ENCODE data around the gene SMAD4. TPM values are rescaled to one million over a fixed set of nuclear protein-coding genes. Genes with fewer than 3 reads are reported as not detected.
"Not testable (repeated sequence)": the region's sequence is repeated elsewhere in the genome, so short reads cannot be mapped to it uniquely, and the experiment has no call there.

The SMAD4 gene
- 100 to 1,000 TPM; 155 to 193 (median 157) TPM for polyA plus RNA-seq (ENCODE audit: insufficient read length in 3 of 3)
- long read RNA-seq, donor 1, full-length matches to known transcripts = 9 of 131 reads
- long read RNA-seq, donor 1, partial matches to known transcripts = 122 of 131 reads
- long read RNA-seq, donor 1, other reads (novel, unspliced or antisense) = 0 of 131 reads
- long read RNA-seq, donor 2, full-length matches to known transcripts = 13 of 26 reads
- long read RNA-seq, donor 2, partial matches to known transcripts = 13 of 26 reads
- long read RNA-seq, donor 2, other reads (novel, unspliced or antisense) = 0 of 26 reads
- long read RNA-seq, donor 3, full-length matches to known transcripts = 17 of 39 reads
- long read RNA-seq, donor 3, partial matches to known transcripts = 22 of 39 reads
- long read RNA-seq, donor 3, other reads (novel, unspliced or antisense) = 0 of 39 reads
- long read RNA-seq, donor 4, full-length matches to known transcripts = 13 of 94 reads
- long read RNA-seq, donor 4, partial matches to known transcripts = 81 of 94 reads
- long read RNA-seq, donor 4, other reads (novel, unspliced or antisense) = 0 of 94 reads
- long read RNA-seq, donor 5 = 0 reads
- long read RNA-seq, donor 6, full-length matches to known transcripts = 6 of 16 reads
- long read RNA-seq, donor 6, partial matches to known transcripts = 10 of 16 reads
- long read RNA-seq, donor 6, other reads (novel, unspliced or antisense) = 0 of 16 reads
- long read RNA-seq, donor 7, full-length matches to known transcripts = 10 of 39 reads
- long read RNA-seq, donor 7, partial matches to known transcripts = 29 of 39 reads
- long read RNA-seq, donor 7, other reads (novel, unspliced or antisense) = 0 of 39 reads
- long read RNA-seq, donor 8 = 0 reads
- long read RNA-seq, donor 9, full-length matches to known transcripts = 6 of 25 reads
- long read RNA-seq, donor 9, partial matches to known transcripts = 19 of 25 reads
- long read RNA-seq, donor 9, other reads (novel, unspliced or antisense) = 0 of 25 reads
- long read RNA-seq, donor 10, full-length matches to known transcripts = 7 of 18 reads
- long read RNA-seq, donor 10, partial matches to known transcripts = 11 of 18 reads
- long read RNA-seq, donor 10, other reads (novel, unspliced or antisense) = 0 of 18 reads
- long read RNA-seq, donor 11, full-length matches to known transcripts = 12 of 41 reads
- long read RNA-seq, donor 11, partial matches to known transcripts = 29 of 41 reads
- long read RNA-seq, donor 11, other reads (novel, unspliced or antisense) = 0 of 41 reads
- long read RNA-seq, donor 12, full-length matches to known transcripts = 4 of 4 reads
- long read RNA-seq, donor 12, partial matches to known transcripts = 0 of 4 reads
- long read RNA-seq, donor 12, other reads (novel, unspliced or antisense) = 0 of 4 reads
- long read RNA-seq, donor 13 = 0 reads
- long read RNA-seq, donor 14, full-length matches to known transcripts = 8 of 13 reads
- long read RNA-seq, donor 14, partial matches to known transcripts = 5 of 13 reads
- long read RNA-seq, donor 14, other reads (novel, unspliced or antisense) = 0 of 13 reads
- long read RNA-seq, donor 15, full-length matches to known transcripts = 6 of 13 reads
- long read RNA-seq, donor 15, partial matches to known transcripts = 7 of 13 reads
- long read RNA-seq, donor 15, other reads (novel, unspliced or antisense) = 0 of 13 reads
- long read RNA-seq, donor 16, full-length matches to known transcripts = 24 of 105 reads
- long read RNA-seq, donor 16, partial matches to known transcripts = 81 of 105 reads
- long read RNA-seq, donor 16, other reads (novel, unspliced or antisense) = 0 of 105 reads

GRCh38 chr18:51029694-51030536 lies at the start of gene SMAD4:
Gene SMAD4, plus strand, starts transcription at chr18:51030213. Its CDS starts 16,834 bp downstream, at chr18:51047047.
- peak; percentile 91 to 97 (median 95) for DNase-seq (ENCODE audit: extremely low read depth in 1 of 11, low read depth in 9 of 11, low spot score in 4 of 11)

DNA sequence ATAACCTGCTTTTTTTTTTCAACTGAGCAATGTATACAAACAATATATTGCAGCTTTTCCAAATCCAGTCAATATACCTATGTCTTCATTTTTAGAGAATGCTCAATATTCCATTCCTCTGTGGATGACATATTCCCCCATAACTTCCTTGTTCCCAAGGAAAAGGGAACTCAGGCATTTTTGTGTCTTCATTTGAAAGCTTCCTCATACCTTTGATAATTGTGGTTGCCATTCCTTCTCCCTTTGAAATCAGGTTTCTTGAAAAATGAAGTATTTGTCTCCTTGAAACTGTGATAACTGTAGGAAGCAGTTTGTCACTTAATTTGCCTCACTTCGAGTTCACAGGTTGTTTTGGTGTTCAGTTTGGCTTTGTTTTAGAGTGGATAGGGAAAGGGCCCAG lies 48.6 kb upstream of the SMAD4 start:
- DNase-seq (ENCODE audit: extremely low read depth in 1 of 11, low read depth in 9 of 11, low spot score in 4 of 11) = no peak

DNA sequence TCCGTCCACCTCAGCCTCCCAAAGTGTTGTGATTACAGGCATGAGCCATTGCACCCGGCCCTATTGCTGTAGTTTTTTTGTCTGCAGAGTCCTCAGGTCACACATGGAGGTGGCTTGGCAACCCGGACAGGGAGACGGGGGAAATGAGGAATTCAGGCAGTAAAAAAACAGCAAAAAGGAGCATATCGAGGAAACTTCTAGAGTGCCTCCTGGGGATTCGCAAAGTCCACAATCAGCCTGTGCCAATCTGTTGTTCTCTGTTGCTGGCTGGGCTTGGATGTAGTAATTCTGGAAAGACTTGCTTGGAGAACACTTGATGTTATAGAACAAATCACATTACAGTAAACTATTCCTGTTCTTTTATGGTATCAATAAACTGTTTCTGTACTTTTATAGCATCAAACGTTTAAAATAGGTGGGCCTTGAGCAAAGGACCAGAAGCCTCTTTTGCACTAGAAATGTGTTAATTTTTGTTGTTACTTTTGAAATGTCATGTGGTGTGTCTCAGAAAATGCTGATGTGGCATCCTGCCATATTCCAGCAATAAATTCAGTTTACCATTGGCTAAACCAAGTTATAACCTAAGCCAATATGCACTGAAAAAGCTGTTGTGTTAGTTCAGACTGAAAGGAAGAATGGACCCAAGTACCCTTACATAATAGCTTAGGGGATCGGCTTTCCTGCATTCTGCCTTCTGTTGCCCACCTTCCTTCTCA lies 47.8 kb upstream of the SMAD4 start:
- no peak for DNase-seq (ENCODE audit: extremely low read depth in 1 of 11, low read depth in 9 of 11, low spot score in 4 of 11)

GRCh38 chr18:50982802-50983179 lies 47.2 kb upstream of the SMAD4 start:
- no peak for DNase-seq (ENCODE audit: extremely low read depth in 1 of 11, low read depth in 9 of 11, low spot score in 4 of 11)

DNA sequence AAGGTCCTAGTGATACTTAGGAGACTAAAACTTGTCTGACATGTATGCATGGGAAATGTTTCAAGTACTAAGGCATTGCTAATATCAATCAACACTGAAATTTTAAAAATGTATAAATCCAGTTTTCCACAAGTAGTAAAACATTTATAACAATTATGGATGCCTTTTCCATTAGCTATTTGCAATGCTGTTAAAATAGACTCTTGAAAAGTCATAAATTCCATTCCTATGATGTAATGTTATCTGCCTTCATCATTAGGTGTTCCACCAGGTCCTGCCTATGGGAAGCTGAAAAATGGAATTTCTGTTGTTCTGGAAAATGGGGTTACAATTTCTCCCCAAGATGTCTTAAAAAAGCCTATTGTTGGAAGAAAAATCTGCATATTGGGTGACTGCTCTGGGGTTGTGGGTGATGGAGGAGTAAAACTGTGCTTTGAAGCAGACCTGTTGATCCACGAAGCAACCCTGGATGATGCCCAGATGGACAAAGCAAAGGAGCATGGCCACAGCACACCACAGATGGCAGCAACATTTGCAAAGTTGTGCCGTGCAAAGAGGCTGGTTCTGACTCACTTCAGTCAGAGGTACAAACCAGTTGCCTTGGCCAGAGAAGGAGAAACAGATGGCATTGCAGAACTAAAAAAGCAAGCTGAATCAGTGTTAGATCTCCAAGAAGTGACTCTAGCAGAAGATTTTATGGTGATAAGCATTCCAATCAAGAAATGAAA lies 43.5 kb upstream of the SMAD4 start:
- DNase-seq (ENCODE audit: extremely low read depth in 1 of 11, low read depth in 9 of 11, low spot score in 4 of 11) = no peak

GRCh38 chr18:50987261-50987660 lies 42.8 kb upstream of the SMAD4 start:
- no peak for DNase-seq (ENCODE audit: extremely low read depth in 1 of 11, low read depth in 9 of 11, low spot score in 4 of 11)

- no peak for DNase-seq (ENCODE audit: extremely low read depth in 1 of 11, low read depth in 9 of 11, low spot score in 4 of 11)
Measured at GRCh38 chr18:50989711-50990110, 40.3 kb upstream of the SMAD4 start.

DNA sequence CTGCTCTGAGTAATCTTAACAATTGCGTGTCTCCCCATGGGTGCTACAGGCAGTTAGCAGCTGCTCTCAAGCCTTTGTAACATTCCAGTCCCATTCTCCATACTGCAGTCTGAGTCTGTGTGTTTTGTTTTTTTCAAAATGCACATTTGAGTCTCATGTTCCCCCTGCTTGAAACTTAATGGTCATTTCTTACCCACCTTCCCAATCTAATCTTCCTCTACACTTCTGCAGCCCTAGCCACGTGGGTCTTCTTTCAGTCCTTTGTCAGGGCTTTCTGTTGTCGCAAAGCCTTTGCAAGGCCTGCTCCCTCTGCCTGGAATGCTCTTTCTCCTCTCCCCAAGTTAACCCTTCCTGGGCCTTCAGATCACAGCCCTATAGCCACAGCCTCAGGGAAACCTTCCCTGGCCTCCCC lies 37.7 kb upstream of the SMAD4 start:
- DNase-seq (ENCODE audit: extremely low read depth in 1 of 11, low read depth in 9 of 11, low spot score in 4 of 11) = no peak

DNA sequence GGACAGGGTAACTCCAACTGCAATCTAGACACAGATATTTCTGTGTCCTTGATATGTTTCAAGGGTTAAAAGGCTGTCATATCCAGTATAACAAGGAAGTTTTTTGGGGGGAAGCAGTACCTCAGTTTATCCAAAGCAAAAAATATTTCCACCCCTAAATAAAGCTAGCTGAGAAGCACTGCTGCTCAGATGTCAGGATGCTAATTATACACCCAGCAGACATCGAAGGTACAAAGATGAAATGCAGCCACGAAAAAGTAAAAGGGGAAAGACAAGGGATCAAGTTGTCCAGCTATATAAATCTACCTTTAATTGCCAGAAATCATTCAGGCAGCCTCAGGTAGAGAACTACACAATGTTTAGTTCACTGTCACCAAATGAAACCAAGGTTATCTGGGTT lies 36.0 kb upstream of the SMAD4 start:
- no peak for DNase-seq (ENCODE audit: extremely low read depth in 1 of 11, low read depth in 9 of 11, low spot score in 4 of 11)

GRCh38 chr18:51003174-51003573 lies 26.8 kb upstream of the SMAD4 start:
- not testable (repeated sequence) for DNase-seq (ENCODE audit: extremely low read depth in 1 of 11, low read depth in 9 of 11, low spot score in 4 of 11)

- DNase-seq (ENCODE audit: extremely low read depth in 1 of 11, low read depth in 9 of 11, low spot score in 4 of 11) = no peak
Measured at GRCh38 chr18:51006061-51006818, 23.8 kb upstream of the SMAD4 start.

- no peak for DNase-seq (ENCODE audit: extremely low read depth in 1 of 11, low read depth in 9 of 11, low spot score in 4 of 11)
Measured at GRCh38 chr18:51006948-51007789, 22.8 kb upstream of the SMAD4 start.

GRCh38 chr18:51007790-51008139 lies 22.2 kb upstream of the SMAD4 start:
- no peak for DNase-seq (ENCODE audit: extremely low read depth in 1 of 11, low read depth in 9 of 11, low spot score in 4 of 11)

DNA sequence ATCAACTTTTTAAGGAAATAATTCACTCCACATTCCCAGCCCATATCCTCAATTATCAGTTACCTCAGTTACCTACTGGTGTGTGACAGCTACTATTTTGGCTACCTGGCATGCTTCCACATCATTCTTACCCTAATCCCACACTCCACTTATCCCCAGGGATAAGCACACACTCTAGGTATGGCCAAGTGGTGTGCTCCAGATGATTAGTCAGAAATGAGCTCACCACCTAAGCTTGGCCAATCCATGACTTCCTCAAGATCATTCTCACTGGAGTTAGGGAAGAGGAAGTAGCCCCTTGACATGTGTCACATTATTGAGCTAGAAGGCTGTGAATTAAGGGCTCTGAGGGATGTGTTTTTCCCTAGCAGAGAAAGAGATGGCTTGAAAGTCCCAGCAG lies 20.9 kb upstream of the SMAD4 start:
- DNase-seq (ENCODE audit: extremely low read depth in 1 of 11, low read depth in 9 of 11, low spot score in 4 of 11) = no peak

GRCh38 chr18:51010218-51010617 lies 19.8 kb upstream of the SMAD4 start:
- no peak for DNase-seq (ENCODE audit: extremely low read depth in 1 of 11, low read depth in 9 of 11, low spot score in 4 of 11)
